ENCODE results near the gene FOXB1.

FOXB1 gene

GRCh38 chr15:59999612-60000112 is 4.4 kb upstream of the FOXB1 start:
- DNase-seq, result no peak

DNA sequence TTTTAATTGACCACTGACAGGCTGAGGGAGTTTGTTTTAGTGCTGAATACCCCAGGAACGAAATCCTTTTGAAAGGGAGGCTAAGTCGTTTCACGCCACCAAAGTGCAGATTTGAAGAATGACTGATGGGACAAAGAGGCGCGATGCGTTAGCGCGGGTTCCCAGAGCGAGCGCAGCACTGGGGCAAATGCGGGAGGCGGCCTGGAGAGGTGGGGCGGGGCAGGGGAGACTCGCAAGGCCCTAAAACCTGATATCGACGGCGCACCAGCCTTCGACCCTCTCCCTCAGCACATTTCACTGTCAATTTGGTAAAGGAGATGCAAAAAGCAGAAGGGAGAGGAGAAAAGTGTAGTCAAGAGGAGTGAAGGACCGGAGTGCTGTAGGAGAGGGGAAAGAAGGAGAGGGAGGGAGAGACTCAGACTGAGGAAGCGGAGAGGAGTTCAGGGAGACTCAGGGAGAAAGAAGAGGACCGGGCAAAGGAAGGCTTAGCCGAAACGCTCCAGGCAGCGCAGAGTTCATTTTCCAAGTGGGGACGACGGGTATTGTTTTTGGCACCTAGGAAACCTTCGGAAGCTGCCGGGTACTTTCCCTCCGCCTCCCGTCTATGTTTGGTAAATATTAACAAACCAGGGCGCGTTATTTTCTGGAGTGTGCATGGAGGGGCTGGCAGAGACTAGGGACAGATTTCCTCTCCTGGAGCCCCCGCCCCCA is 3.8 kb upstream of the FOXB1 start:
- DNase-seq, result no peak

GRCh38 chr15:60000824-60001609 is 3.1 kb upstream of the FOXB1 start:
- DNase-seq, result no peak

DNA sequence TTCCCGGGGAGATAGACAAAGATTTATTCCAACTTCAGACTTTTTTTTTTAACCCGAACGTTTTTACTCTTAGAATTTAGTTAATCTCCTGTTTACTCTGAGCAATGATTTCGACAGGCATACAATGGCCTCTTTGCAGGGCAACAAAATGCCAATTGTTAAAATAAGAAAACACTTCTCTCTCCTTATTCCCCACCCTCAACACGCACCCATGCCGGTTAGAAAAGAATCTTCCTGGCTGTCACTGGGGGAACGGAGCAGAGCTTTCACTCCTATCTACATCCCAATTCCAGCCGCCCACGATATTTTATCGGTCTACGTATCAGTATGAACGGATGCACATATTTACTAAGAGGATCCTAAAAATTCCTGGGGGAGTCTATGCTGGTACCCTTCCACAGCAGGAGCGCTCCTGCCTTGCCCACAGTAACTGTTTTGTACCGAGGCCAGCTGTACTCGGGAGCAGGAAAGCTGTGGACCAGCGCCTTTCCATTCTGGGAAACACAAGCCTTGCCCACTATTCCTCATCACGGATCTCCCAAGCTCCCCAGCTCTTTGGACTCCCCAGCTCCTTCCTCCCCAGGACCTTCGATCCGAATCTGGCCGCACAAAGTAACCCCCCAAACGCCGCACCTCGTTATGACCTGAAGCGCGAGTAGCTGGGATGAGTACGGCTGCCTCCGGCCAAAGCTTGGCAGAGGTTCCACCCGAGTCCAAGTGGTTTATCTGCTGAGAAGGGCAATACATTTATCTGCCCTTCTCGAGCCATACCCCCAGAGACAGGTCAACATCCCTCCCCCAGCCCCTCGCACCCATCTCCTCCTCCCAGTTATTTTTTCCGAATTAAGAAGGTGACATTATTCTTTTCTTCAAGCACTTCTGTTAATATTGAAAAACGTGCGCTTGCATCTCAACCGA is 2.2 kb upstream of the FOXB1 start:
- no peak for DNase-seq

DNA sequence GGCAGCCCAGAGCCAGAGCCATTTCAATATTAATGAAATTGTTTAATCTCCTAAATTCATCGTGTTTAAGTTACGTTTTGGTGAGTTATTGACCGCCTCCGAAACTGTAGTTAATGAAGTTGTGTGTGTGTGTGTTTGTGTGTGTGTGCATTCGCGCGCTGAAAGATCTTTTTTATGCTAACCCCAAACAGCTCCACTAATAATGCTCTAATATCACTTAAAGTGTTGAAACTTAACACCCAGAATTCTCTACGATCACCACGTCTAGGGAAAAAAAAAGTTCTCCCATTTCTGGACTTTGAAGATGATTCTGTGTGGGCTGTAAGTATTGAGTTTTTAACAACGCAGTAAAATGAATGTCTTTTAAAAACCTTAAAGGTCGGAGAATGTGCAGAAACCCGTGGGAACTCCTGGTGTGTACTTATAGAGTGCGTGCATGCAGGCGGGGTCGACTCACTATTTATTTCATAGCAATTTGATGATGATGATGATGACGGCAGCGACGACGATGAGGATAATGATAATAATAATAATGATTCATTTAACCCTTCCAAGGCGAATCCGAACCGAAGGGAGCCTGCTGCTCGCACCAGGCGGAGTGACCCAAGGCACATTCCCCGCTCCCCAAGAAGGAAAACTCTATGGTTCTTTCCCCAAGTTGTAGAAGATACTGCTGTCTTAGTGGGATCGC is 1.4 kb upstream of the FOXB1 start:
- no peak for DNase-seq

DNA sequence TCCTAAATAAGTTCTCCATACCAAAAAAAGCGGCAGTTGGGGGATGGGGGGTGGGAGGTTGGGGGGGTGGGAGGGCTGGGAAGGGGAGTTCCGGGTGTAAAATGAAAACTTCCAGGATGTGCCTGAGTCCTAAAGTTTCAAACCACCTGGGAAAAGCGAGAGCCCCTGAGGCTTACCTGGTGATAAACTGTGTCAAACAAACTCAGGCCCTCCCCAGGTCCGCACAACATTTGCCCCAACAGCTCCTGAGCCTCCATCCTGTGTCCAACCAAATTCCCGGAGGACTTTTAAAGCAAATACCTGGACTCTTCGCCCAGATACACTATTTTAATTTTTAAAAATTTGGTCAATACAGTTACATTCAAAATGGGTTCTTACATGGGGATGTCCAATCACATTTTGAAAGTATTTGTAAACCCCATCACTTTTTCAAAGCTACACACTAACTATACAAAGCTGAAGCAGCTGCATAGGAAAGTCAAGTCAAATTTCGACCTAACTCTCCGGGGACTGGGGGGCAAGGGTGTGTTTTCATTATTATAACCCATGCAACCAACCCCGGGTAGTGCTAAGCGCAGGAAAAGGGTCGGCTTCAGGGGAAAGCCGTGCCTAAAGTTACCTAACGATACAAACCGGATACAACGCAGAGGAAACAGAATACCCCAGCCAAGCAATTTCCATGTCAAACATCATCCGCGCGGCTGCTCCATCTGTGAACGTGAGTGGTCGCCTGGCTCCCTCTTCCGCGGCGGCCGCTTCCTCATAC is 685 bp upstream of the FOXB1 start:
- no peak for DNase-seq

- peak; percentile 71 for DNase-seq
Measured at GRCh38 chr15:60004846-60005351, 788 bp downstream of the FOXB1 start.

DNA sequence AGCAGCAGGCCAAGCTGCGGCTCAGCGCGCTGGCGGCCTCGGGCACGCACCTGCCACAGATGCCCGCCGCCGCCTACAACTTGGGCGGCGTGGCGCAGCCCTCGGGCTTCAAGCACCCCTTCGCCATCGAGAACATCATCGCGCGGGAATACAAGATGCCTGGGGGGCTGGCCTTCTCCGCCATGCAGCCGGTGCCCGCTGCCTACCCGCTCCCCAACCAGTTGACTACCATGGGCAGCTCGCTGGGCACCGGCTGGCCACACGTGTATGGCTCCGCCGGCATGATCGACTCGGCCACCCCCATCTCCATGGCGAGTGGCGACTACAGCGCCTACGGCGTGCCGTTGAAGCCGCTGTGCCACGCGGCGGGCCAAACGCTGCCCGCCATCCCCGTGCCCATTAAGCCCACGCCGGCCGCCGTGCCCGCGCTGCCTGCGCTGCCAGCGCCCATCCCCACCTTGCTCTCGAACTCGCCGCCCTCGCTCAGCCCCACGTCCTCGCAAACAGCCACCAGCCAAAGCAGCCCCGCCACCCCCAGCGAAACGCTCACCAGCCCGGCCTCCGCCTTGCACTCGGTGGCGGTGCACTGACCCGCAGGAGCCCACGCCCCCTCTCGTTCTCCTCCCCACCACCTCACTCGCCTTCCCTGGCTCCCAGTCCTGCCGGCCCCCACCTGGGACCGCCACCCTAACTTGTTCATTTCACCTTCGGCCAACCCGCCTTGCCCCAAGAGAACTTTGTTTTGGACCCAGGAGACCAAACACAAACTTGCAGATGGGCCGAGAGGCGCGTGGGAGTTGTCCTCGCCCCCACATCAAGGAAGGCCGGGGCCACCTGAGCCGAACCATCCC is 1.5 kb downstream of the FOXB1 start:
- DNase-seq, result no peak

- peak; percentile 87 for DNase-seq
Measured at GRCh38 chr15:60006203-60006862, 2.2 kb downstream of the FOXB1 start.

GRCh38 chr15:60006873-60007272 is 2.8 kb downstream of the FOXB1 start:
- no peak for DNase-seq

DNA sequence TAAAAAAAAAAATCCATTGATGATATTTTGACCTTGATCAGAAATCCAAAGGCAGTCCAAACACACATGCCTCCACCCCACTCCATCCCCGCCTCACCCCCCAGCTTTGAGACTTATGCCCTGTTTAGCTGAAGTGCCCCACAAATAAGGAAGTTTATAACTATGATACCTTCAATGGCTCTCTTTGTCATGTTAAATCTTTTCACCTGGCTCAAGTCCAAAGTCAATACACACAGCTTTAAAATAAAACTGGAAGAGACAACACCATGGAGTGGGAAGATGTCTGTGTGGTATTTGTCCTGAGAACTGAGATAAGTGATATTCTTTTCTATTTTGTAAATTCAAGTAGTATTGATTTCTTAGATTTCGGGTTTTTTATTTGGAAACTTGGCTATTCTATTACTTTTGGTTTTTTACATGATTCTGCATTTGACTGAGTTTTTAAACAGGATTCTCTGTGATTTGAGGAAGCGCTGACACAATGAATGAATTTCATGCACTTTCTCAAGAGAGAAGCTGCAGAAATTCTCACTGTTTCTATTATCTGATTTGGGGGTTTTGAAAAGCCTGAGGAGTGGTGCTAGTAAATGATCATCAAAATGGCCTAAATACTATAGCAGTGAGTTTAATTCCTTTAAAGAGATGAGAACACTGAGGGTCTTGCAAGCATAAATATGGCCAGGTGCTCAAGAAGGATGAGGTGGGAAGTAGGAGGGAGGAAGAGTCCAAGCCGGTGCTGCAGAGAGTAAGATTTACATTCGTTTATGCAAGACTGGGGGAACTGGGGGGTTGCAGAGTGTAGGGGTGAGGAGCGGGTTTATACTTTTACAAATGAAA is 5.2 kb downstream of the FOXB1 start:
- DNase-seq, result no peak

- no peak for DNase-seq
Measured at GRCh38 chr15:60009980-60010732, 6.0 kb downstream of the FOXB1 start.

- DNase-seq, result no peak
Measured at GRCh38 chr15:60010858-60011257, 6.7 kb downstream of the FOXB1 start.

- no peak for DNase-seq
Measured at GRCh38 chr15:60012695-60013094, 8.6 kb downstream of the FOXB1 start.

GRCh38 chr15:60017538-60018520 is 13.7 kb downstream of the FOXB1 start:
- no peak for DNase-seq

- DNase-seq, result no peak
Measured at GRCh38 chr15:60020736-60021135, 16.6 kb downstream of the FOXB1 start.

Measured in activated effector memory CD4-positive, alpha-beta T cell treated with anti-CD3 and anti-CD28 coated beads, Interleukin-2, amount 50 U/mL, for 16 hours (primary cell).